Effector CD8-positive, alpha-beta T cell (primary cell): ENCODE results near the gene TMUB1.

Source experiments
- DNase-seq: peaks from one replicate; lab custom pipeline; 2025; lab: John Stamatoyannopoulos, UW

The TMUB1 gene

GRCh38 chr7:151121380-151122170, 38.3 kb upstream of the TMUB1 start:
- DNase-seq = no peak

GRCh38 chr7:151120896-151121295, 37.6 kb upstream of the TMUB1 start:
- no peak for DNase-seq

- DNase-seq = no peak
These were observed 36.6 kb upstream of the TMUB1 start for GRCh38 chr7:151119902-151120301.

GRCh38 chr7:151119055-151119415, 35.7 kb upstream of the TMUB1 start:
- no peak for DNase-seq

GRCh38 chr7:151118108-151119054, 35.1 kb upstream of the TMUB1 start:
- no peak for DNase-seq

- no peak for DNase-seq
These were observed 34.3 kb upstream of the TMUB1 start for GRCh38 chr7:151117565-151117964.

- DNase-seq = no peak
These were observed 33.5 kb upstream of the TMUB1 start for GRCh38 chr7:151116603-151117440.

GRCh38 chr7:151115836-151116418, 32.6 kb upstream of the TMUB1 start:
- no peak for DNase-seq

GRCh38 chr7:151115121-151115835, 32.0 kb upstream of the TMUB1 start:
- no peak for DNase-seq

- no peak for DNase-seq
These were observed 31.1 kb upstream of the TMUB1 start for GRCh38 chr7:151114151-151115090.

- no peak for DNase-seq
These were observed 30.3 kb upstream of the TMUB1 start for GRCh38 chr7:151113344-151114150.

GRCh38 chr7:151110941-151111645, 27.8 kb upstream of the TMUB1 start:
- peak; percentile 55 for DNase-seq

- no peak for DNase-seq
These were observed 27.1 kb upstream of the TMUB1 start for GRCh38 chr7:151110236-151110940.

- no peak for DNase-seq
These were observed 26.1 kb upstream of the TMUB1 start for GRCh38 chr7:151109094-151110048.

GRCh38 chr7:151107882-151108281, 24.6 kb upstream of the TMUB1 start:
- no peak for DNase-seq

- no peak for DNase-seq
These were observed 21.3 kb upstream of the TMUB1 start for GRCh38 chr7:151104411-151105235.
